T-helper 17 cell (primary cell): ENCODE data around the gene XPNPEP3. TPM values are rescaled to one million over a fixed set of nuclear protein-coding genes. Genes with fewer than 3 reads are reported as not detected.

Experiments used
- ATAC-seq: fragments of 150-1000 bp; cut with Tn5 transposase; 2 replicates; pipeline ENCODE4 v1.10.0; 2021; ENCODE audit warnings: mild to moderate bottlenecking, moderate library complexity
- DNase-seq, 3 donors: peaks; one replicate each; pipeline versions ENCODE4 v3.0.0 to v3.0.0-alpha.2; 2020 to 2021
- H3K9me3 ChIP-seq: one replicate; pipeline ENCODE4 v1.7.0; 2013; ENCODE audit warnings: low read length, mild to moderate bottlenecking; ENCODE audit not compliant: control insufficient read depth, poor library complexity, severe bottlenecking
- H3K27ac Mint-ChIP-seq: one replicate; pipeline ENCODE4 v1.8.0; 2022; ENCODE audit warnings: mild to moderate bottlenecking, moderate library complexity, mixed read lengths
- H3K27me3 Mint-ChIP-seq: one replicate; pipeline ENCODE4 v1.8.0; 2022; ENCODE audit warnings: mixed read lengths
- H3K36me3 Mint-ChIP-seq: one replicate; pipeline ENCODE4 v1.8.0; 2022; ENCODE audit warnings: low read depth, mixed read lengths
- H3K4me1 Mint-ChIP-seq: one replicate; pipeline ENCODE4 v1.8.0; 2022; ENCODE audit warnings: mild to moderate bottlenecking, mixed read lengths
- H3K4me3 Mint-ChIP-seq: one replicate; pipeline ENCODE4 v1.8.0; 2022; ENCODE audit warnings: mild to moderate bottlenecking, moderate library complexity, mixed read lengths
- total RNA-seq, 4 donors: library from RNA in 2 of 4; stranded (reverse) in 2 of 4; gene quantifications; one replicate each; pipeline ENCODE4 v1.2.3 and lab custom pipeline; 2022 to 2026

XPNPEP3 gene
- total RNA-seq, 2 donors from 2014 or later, result 13.8 to 16.0 TPM

- DNase-seq (no peak), ATAC-seq (no peak)
- H3K4me3 Mint-ChIP-seq, result no peak overlapping the region
- no peak overlapping the region for H3K27ac Mint-ChIP-seq
- H3K27me3 Mint-ChIP-seq, result no peaks in the 10 kb centered on the region
- no peaks in the 10 kb centered on the region for H3K9me3 ChIP-seq
- H3K36me3 Mint-ChIP-seq, result peaks cover 4% of the 10 kb centered on the region
- peaks cover 4% of the 10 kb centered on the region for H3K4me1 Mint-ChIP-seq
These were observed 63.6 kb downstream of the XPNPEP3 start for GRCh38 chr22:40920526-40920925.

GRCh38 chr22:40922484-40923303 lies 65.7 kb downstream of the XPNPEP3 start:
- H3K4me1 Mint-ChIP-seq, result peaks cover 4% of the 10 kb centered on the region

GRCh38 chr22:40928657-40929056 lies 71.7 kb downstream of the XPNPEP3 start:
- Mint-ChIP-seq H3K36me3 (no peaks in the 10 kb centered on the region), H3K4me3 (no peak overlapping the region), H3K27me3 (no peaks in the 10 kb centered on the region), H3K4me1 (no peaks in the 10 kb centered on the region), H3K27ac (peak overlapping the region; percentile 24)
- H3K9me3 ChIP-seq, result no peaks in the 10 kb centered on the region
- DNase-seq (no peak), ATAC-seq (no peak)

More at GRCh38 chr22:40922484-40923303, 65.7 kb downstream of the XPNPEP3 start:
- no peaks in the 10 kb centered on the region for H3K9me3 ChIP-seq
- H3K4me3 Mint-ChIP-seq, result peak overlapping the region; percentile 3
- ATAC-seq, result peak; percentile 90
- no peaks in the 10 kb centered on the region for H3K27me3 Mint-ChIP-seq
- H3K36me3 Mint-ChIP-seq, result no peaks in the 10 kb centered on the region
- peak overlapping the region; percentile 91 for H3K27ac Mint-ChIP-seq
- no peak for DNase-seq

- Mint-ChIP-seq H3K27ac (peak overlapping the region; percentile 4), H3K27me3 (no peaks in the 10 kb centered on the region), H3K4me1 (no peaks in the 10 kb centered on the region), H3K4me3 (no peak overlapping the region), H3K36me3 (no peaks in the 10 kb centered on the region)
- ATAC-seq (no peak), DNase-seq (no peak)
- no peaks in the 10 kb centered on the region for H3K9me3 ChIP-seq
These were observed 75.4 kb downstream of the XPNPEP3 start for GRCh38 chr22:40932396-40932795.

GRCh38 chr22:40939202-40939601 lies 82.3 kb downstream of the XPNPEP3 start:
- no peak for ATAC-seq
- no peaks in the 10 kb centered on the region for H3K36me3 Mint-ChIP-seq
- H3K4me3 Mint-ChIP-seq, result no peak overlapping the region
- no peaks in the 10 kb centered on the region for H3K27me3 Mint-ChIP-seq
- no peaks in the 10 kb centered on the region for H3K9me3 ChIP-seq
- H3K4me1 Mint-ChIP-seq, result peaks cover 5% of the 10 kb centered on the region
- DNase-seq, result no peak
- H3K27ac Mint-ChIP-seq, result peak overlapping the region; percentile 51

GRCh38 chr22:40950962-40951794 lies 94.2 kb downstream of the XPNPEP3 start, which contains the start of gene RBX1:
Gene RBX1, plus strand, starts transcription at chr22:40951378. Its CDS starts 21 bp downstream, at chr22:40951399.
- H3K4me3 Mint-ChIP-seq, result peak within 1 kb of the TSS; percentile 96
- H3K4me1 Mint-ChIP-seq, result peaks cover 29% of the 10 kb centered on the region
- no peaks in the 10 kb centered on the region for H3K27me3 Mint-ChIP-seq
- H3K36me3 Mint-ChIP-seq, result peaks cover 3% of the 10 kb centered on the region
- peak within 1 kb of the TSS; percentile 96 for H3K27ac Mint-ChIP-seq
- H3K9me3 ChIP-seq, result no peaks in the 10 kb centered on the region
- DNase-seq, result peak; percentile 96 to 99 (median 99)
- ATAC-seq, result peak; percentile 83

GRCh38 chr22:40951795-40952605 lies 95.1 kb downstream of the XPNPEP3 start:
- H3K36me3 Mint-ChIP-seq, result peaks cover 3% of the 10 kb centered on the region
- no peaks in the 10 kb centered on the region for H3K27me3 Mint-ChIP-seq
- DNase-seq (no peak), ATAC-seq (no peak)
- H3K4me3 Mint-ChIP-seq, result peak overlapping the region; percentile 96
- H3K27ac Mint-ChIP-seq, result peak overlapping the region; percentile 96
- H3K4me1 Mint-ChIP-seq, result peaks cover 26% of the 10 kb centered on the region
- no peaks in the 10 kb centered on the region for H3K9me3 ChIP-seq

GRCh38 chr22:40953471-40953870 lies 96.5 kb downstream of the XPNPEP3 start:
- Mint-ChIP-seq H3K27ac (peak overlapping the region; percentile 96), H3K27me3 (no peaks in the 10 kb centered on the region), H3K36me3 (peaks cover 3% of the 10 kb centered on the region), H3K4me1 (peaks cover 25% of the 10 kb centered on the region), H3K4me3 (no peak overlapping the region)
- H3K9me3 ChIP-seq, result no peaks in the 10 kb centered on the region
- ATAC-seq (no peak), DNase-seq (no peak)

- H3K27me3 Mint-ChIP-seq, result no peaks in the 10 kb centered on the region
- H3K9me3 ChIP-seq, result no peaks in the 10 kb centered on the region
- H3K36me3 Mint-ChIP-seq, result peaks cover 3% of the 10 kb centered on the region
- ATAC-seq, result no peak
- H3K4me3 Mint-ChIP-seq, result no peak overlapping the region
- peak overlapping the region; percentile 96 for H3K27ac Mint-ChIP-seq
- no peak for DNase-seq
- peaks cover 26% of the 10 kb centered on the region for H3K4me1 Mint-ChIP-seq
These were observed 97.2 kb downstream of the XPNPEP3 start for GRCh38 chr22:40954113-40954512.

- Mint-ChIP-seq H3K4me3 (no peak overlapping the region), H3K27ac (no peak overlapping the region), H3K27me3 (no peaks in the 10 kb centered on the region), H3K36me3 (peaks cover 3% of the 10 kb centered on the region), H3K4me1 (peaks cover 27% of the 10 kb centered on the region)
- H3K9me3 ChIP-seq, result no peaks in the 10 kb centered on the region
- no peak for ATAC-seq
- DNase-seq, result no peak
These were observed 98.6 kb downstream of the XPNPEP3 start for GRCh38 chr22:40955571-40955970.

GRCh38 chr22:40957601-40958000 lies 100.7 kb downstream of the XPNPEP3 start:
- H3K36me3 Mint-ChIP-seq, result peaks cover 3% of the 10 kb centered on the region
- H3K4me1 Mint-ChIP-seq, result peaks cover 18% of the 10 kb centered on the region
- H3K27ac Mint-ChIP-seq, result peak overlapping the region; percentile 74

GRCh38 chr22:40958299-40958698 lies 101.4 kb downstream of the XPNPEP3 start:
- Mint-ChIP-seq H3K4me3 (no peak overlapping the region), H3K27me3 (no peaks in the 10 kb centered on the region), H3K27ac (peak overlapping the region; percentile 74), H3K36me3 (peaks cover 3% of the 10 kb centered on the region), H3K4me1 (peaks cover 14% of the 10 kb centered on the region)
- no peak for ATAC-seq
- H3K9me3 ChIP-seq, result no peaks in the 10 kb centered on the region
- no peak for DNase-seq

More at GRCh38 chr22:40957601-40958000, 100.7 kb downstream of the XPNPEP3 start:
- H3K4me3 Mint-ChIP-seq, result no peak overlapping the region
- no peaks in the 10 kb centered on the region for H3K27me3 Mint-ChIP-seq
- ATAC-seq (no peak), DNase-seq (no peak)
- no peaks in the 10 kb centered on the region for H3K9me3 ChIP-seq
